NB4 (cell line): ENCODE data around the gene EID2B.

Source experiments
- CTCF ChIP-seq: IDR thresholded peaks from one replicate; pipeline ENCODE4 v1.5.1; 2012; ENCODE audit warnings: low read depth, low read length
- POLR2A ChIP-seq: IDR thresholded peaks from 2 replicates; pipeline ENCODE4 v1.6.1; 2011; ENCODE audit warnings: mild to moderate bottlenecking; ENCODE audit not compliant: insufficient read length; ENCODE audit errors: extremely low read depth

GRCh38 chr19:39566064-39566463 is 33.4 kb upstream of the EID2B start:
- TF ChIP-seq POLR2A, result no peak
- no peak for TF ChIP-seq CTCF
